ENCODE results near the gene ZNF628. TPM values are rescaled to one million over a fixed set of nuclear protein-coding genes. Genes with fewer than 3 reads are reported as not detected.

ZNF628 gene
- total RNA-seq, 1 experiment from 2014 or later = 13.0 TPM

GRCh38 chr19:55439052-55439451, 37.4 kb upstream of the ZNF628 start:
- H3K27me3 Mint-ChIP-seq (ENCODE audit: unreplicated experiment) = no peaks in the 10 kb centered on the region
- no peak for DNase-seq
- no peak overlapping the region for H3K4me3 Mint-ChIP-seq (ENCODE audit: low read depth, unreplicated experiment)
- peaks cover 4% of the 10 kb centered on the region for H3K36me3 Mint-ChIP-seq (ENCODE audit: insufficient read depth, unreplicated experiment)
- no TSS peak for BruUV-seq (replicated peaks)
- H3K9me3 Mint-ChIP-seq (ENCODE audit: low read depth, unreplicated experiment) = peaks cover 3% of the 10 kb centered on the region
- peak overlapping the region; percentile 10 for H3K27ac Mint-ChIP-seq (ENCODE audit: unreplicated experiment)
- peaks cover 13% of the 10 kb centered on the region for H3K4me1 Mint-ChIP-seq (ENCODE audit: low read depth, unreplicated experiment)
- TF ChIP-seq CTCF (IDR thresholded peaks at IDR 0.05; ENCODE audit: unreplicated experiment) = no peak
- intact Hi-C loops (cut with micrococcal nuclease; ENCODE audit: unreplicated experiment) = no loop called here
- CTCF ChIA-PET = no interaction called here

- Mint-ChIP-seq H3K27ac (ENCODE audit: unreplicated experiment) (no peak overlapping the region), H3K27me3 (ENCODE audit: unreplicated experiment) (no peaks in the 10 kb centered on the region), H3K9me3 (ENCODE audit: low read depth, unreplicated experiment) (peaks cover 3% of the 10 kb centered on the region), H3K4me1 (ENCODE audit: low read depth, unreplicated experiment) (peaks cover 13% of the 10 kb centered on the region), H3K36me3 (ENCODE audit: insufficient read depth, unreplicated experiment) (peaks cover 4% of the 10 kb centered on the region), H3K4me3 (ENCODE audit: low read depth, unreplicated experiment) (no peak overlapping the region)
- DNase-seq = no peak
- TF ChIP-seq CTCF (IDR thresholded peaks at IDR 0.05; ENCODE audit: unreplicated experiment) = no peak
- CTCF ChIA-PET = no interaction called here
- intact Hi-C loops (cut with micrococcal nuclease; ENCODE audit: unreplicated experiment) = no loop called here
- no TSS peak for BruUV-seq (replicated peaks)
These were observed 35.9 kb upstream of the ZNF628 start for GRCh38 chr19:55440411-55441105.

GRCh38 chr19:55441319-55441691, 35.1 kb upstream of the ZNF628 start:
- Mint-ChIP-seq H3K27me3 (ENCODE audit: unreplicated experiment) (no peaks in the 10 kb centered on the region), H3K9me3 (ENCODE audit: low read depth, unreplicated experiment) (peaks cover 3% of the 10 kb centered on the region), H3K4me1 (ENCODE audit: low read depth, unreplicated experiment) (peaks cover 13% of the 10 kb centered on the region), H3K36me3 (ENCODE audit: insufficient read depth, unreplicated experiment) (peaks cover 4% of the 10 kb centered on the region), H3K27ac (ENCODE audit: unreplicated experiment) (no peak overlapping the region), H3K4me3 (ENCODE audit: low read depth, unreplicated experiment) (no peak overlapping the region)
- intact Hi-C loops (cut with micrococcal nuclease; ENCODE audit: unreplicated experiment) = no loop called here
- TF ChIP-seq CTCF (IDR thresholded peaks at IDR 0.05; ENCODE audit: unreplicated experiment) = no peak
- CTCF ChIA-PET = no interaction called here
- no peak for DNase-seq
- no TSS peak for BruUV-seq (replicated peaks)

- peak; percentile 44 for DNase-seq
- no peak for TF ChIP-seq CTCF (IDR thresholded peaks at IDR 0.05; ENCODE audit: unreplicated experiment)
- intact Hi-C loops (cut with micrococcal nuclease; ENCODE audit: unreplicated experiment) = no loop called here
- BruUV-seq (replicated peaks) = no TSS peak
- H3K36me3 Mint-ChIP-seq (ENCODE audit: insufficient read depth, unreplicated experiment) = peaks cover 4% of the 10 kb centered on the region
- H3K4me1 Mint-ChIP-seq (ENCODE audit: low read depth, unreplicated experiment) = peaks cover 13% of the 10 kb centered on the region
- peaks cover 3% of the 10 kb centered on the region for H3K9me3 Mint-ChIP-seq (ENCODE audit: low read depth, unreplicated experiment)
- no peak overlapping the region for H3K4me3 Mint-ChIP-seq (ENCODE audit: low read depth, unreplicated experiment)
- H3K27me3 Mint-ChIP-seq (ENCODE audit: unreplicated experiment) = no peaks in the 10 kb centered on the region
- no peak overlapping the region for H3K27ac Mint-ChIP-seq (ENCODE audit: unreplicated experiment)
- CTCF ChIA-PET = no interaction called here
These were observed 34.6 kb upstream of the ZNF628 start for GRCh38 chr19:55441692-55442321.

All from Calu3 (cell line).